ENCODE measurements around the gene DUOXA2.

DUOXA2 gene

DNA sequence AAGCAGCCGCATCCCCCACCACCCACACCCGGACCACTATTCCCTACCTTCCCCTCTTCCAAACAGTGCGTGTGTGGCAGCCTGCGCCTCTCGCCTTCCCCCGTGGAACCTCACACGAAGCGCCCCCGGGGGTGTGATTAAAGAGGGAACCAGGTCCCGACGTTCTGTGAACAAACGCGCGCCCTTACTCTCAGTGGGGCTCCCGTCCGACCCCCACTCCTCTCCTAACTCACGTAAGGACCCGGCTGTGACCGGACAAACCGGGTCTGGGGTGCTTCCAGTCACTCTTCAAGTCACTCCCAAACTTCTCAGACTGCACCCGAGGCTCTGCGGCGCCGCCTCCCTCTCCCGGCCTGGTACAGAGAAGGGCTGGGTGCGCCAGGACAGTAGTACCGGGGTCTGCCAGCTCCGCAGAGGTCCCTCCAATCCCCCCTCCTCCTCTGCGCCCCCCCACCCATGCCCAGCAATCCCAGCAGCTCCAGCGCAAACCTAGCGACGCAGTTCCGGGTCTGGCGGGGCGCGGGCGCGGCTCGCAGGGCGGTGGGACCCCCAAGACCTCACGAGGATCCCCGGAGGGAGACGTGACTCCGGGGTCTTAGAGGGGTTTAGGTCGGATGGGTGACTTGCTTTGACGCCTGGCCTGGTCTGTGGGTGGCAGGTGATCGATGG is 15.0 kb downstream of the DUOXA2 start:
- H3K4me3 ChIP-seq (ENCODE audit: low read length) = peak overlapping the region; percentile 5; the same call in 1 of the 2 replicates
- DNase-seq (ENCODE audit: low read depth) = no peak
- TF ChIP-seq, protein P1, sequence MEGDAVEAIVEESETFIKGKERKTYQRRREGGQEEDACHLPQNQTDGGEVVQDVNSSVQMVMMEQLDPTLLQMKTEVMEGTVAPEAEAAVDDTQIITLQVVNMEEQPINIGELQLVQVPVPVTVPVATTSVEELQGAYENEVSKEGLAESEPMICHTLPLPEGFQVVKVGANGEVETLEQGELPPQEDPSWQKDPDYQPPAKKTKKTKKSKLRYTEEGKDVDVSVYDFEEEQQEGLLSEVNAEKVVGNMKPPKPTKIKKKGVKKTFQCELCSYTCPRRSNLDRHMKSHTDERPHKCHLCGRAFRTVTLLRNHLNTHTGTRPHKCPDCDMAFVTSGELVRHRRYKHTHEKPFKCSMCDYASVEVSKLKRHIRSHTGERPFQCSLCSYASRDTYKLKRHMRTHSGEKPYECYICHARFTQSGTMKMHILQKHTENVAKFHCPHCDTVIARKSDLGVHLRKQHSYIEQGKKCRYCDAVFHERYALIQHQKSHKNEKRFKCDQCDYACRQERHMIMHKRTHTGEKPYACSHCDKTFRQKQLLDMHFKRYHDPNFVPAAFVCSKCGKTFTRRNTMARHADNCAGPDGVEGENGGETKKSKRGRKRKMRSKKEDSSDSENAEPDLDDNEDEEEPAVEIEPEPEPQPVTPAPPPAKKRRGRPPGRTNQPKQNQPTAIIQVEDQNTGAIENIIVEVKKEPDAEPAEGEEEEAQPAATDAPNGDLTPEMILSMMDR (conservative IDR thresholded peaks at IDR 0.05; ENCODE audit: low read length) = no peak

DNA sequence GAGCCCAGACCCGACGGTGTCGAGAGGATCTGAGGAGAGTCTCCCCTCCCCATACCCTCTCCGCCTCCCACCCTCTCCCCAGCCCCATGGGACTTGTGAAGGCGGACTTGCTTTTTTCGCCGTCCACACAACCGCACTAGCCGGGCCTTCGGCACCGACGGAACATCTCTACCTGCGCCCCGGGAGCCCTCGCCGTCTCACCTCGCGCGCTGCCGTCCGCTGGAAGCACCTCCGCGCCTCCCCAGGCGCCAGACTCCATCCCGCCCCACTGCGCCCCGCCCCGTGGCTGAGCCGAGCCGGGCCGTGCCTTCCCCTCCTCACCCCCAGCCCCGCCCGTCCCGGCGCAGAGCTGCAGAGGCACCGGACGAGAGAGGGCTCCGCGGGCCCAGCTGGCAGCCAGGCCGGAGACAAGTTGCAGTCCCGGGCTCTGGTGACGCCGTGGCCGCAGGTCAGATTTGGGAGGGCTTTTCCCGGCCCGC is 15.6 kb downstream of the DUOXA2 start, which contains the start of the genes DUOX1 and DUOXA1:
Gene DUOX1 (plus strand): TSS at position 344 of the 479 bp plus-strand sequence. CDS start 1,973 bp downstream, outside the sequence.
Gene DUOXA1 (minus strand): TSS at position 229 of the 479 bp plus-strand sequence. CDS start 6,865 bp downstream, outside the sequence.
- H3K4me3 ChIP-seq (ENCODE audit: low read length) = peak within 1 kb of the TSS; percentile 5; the same call in 1 of the 2 replicates
- TF ChIP-seq, protein P1 (conservative IDR thresholded peaks at IDR 0.05; ENCODE audit: low read length) = no peak
- DNase-seq (ENCODE audit: low read depth) = no peak

DNA sequence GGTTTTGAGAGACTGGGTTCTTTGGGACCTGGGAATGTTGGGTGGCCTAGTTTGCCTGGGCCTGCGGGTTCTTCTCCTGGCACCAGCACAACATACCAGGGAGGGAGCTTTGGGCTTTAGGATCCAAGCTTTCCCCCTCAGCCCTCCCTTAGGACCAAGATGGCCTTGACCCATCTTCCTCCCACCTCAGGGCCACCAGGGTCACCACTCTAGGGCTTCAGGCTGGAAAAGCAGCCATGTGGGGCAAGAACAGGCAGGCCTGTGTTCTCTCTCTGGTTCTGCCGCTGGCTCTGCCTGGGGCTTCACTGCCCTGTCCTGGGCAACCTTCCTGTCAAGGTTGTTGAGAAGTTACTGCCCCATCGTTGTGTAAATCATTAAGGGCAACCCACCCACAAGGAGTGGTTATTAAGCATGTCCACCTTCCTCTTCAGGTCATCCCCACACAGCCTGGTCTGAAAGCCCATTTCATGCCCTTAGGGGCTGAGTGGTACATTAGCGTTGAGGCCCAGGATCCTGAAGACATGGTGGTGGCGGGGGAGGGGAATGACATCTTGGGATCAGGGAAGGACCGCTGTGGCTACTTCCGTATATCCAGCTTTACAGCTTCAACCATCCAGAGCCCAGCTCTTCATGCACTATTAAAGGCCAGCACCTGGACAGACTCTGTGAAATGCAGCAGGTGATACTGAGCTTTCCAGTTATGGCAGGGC is 16.3 kb downstream of the DUOXA2 start:
- no peak for DNase-seq (ENCODE audit: low read depth)
- no peak overlapping the region for H3K4me3 ChIP-seq (ENCODE audit: low read length)

DNA sequence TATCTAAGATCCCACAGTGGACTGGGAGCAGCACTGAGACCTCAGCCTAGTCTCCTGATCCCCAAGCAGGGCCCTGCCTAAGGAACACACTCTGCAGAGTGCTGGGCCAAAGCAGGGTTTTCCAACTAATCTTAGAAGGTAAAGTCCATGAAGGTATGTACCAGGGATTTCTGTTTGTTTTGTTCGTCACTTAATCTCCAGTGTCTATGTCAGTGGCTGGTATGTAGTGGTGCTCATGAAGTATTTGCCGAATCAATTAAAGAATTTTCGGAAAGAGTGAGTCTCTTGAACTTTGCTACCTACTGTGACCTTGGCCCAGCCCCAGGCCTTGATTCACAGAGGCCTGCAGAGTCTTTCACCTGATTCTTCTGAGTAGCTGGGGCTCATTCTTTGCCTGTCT is 17.4 kb downstream of the DUOXA2 start:
- no peak overlapping the region for H3K4me3 ChIP-seq (ENCODE audit: low read length)
- no peak for DNase-seq (ENCODE audit: low read depth)
- TF ChIP-seq, protein P1 (conservative IDR thresholded peaks at IDR 0.05; ENCODE audit: low read length) = no peak

More for the DNA sequence above, 16.3 kb downstream of the DUOXA2 start:
- TF ChIP-seq, protein P1 (conservative IDR thresholded peaks at IDR 0.05; ENCODE audit: low read length) = no peak

DNA sequence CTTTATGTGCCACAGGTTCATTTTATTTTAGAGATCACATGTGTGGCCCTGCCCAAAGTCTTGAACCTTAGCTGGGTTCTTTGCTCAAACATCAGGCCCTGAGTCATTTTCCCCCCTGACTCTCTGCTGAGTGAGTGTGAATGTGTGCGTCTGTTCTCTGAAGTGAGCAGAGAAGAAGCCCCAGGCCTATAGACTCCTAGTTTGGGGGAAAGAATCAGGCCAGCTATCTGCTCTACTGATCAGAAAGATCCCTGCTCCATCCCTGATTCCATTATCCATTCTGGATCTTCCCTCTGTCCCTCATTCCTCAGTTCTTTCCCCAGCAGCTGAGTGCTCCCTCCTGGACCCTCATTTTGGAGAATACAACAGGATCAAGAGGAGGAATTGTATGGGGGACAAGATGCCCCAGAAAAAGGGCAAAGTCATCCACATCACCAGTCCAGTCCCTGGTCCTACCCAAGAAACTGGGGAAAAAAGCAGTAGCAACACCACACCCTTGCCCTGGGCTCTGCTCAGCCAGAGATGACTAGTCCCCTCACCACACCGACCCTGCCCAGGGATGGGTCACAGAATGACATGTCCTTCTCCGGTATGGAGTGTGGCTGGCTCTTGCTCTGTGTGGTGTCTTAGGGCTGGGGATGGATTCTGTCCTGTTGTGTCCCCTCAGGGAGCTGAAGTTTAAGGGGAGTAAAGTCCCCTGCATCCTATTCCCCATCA is 18.9 kb downstream of the DUOXA2 start:
- TF ChIP-seq, protein P1 (conservative IDR thresholded peaks at IDR 0.05; ENCODE audit: low read length) = no peak
- H3K4me3 ChIP-seq (ENCODE audit: low read length) = no peak overlapping the region
- DNase-seq (ENCODE audit: low read depth) = no peak

DNA sequence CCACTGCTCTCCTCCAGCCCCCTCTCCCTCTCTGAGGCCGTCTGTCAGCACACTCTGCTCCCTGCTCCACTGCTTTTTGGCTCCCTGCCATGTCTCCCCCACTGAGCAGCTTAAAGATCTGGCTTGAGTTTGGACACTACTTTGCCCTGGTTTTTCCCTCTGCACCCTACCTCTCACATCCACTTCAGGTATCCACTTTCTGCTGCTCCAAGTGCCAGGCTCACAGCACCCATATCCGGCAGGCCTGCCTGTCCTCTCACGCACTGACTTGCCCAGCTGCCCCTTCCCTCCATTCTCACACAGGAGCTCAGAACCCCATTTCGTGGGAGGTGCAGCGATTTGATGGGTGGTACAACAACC is 19.4 kb downstream of the DUOXA2 start:
- no peak overlapping the region for H3K4me3 ChIP-seq (ENCODE audit: low read length)
- TF ChIP-seq, protein P1 (conservative IDR thresholded peaks at IDR 0.05; ENCODE audit: low read length) = no peak
- no peak for DNase-seq (ENCODE audit: low read depth)

All from AG10803 (cell line).